H1 (cell line): ENCODE measurements around the gene ADCY1. TPM values are rescaled to one million over a fixed set of nuclear protein-coding genes. Genes with fewer than 3 reads are reported as not detected.

ENCODE experiments used
- CTCF ChIA-PET: fragments of 300-600 bp; sonication (Branson Sonifier 250); formaldehyde crosslinking; loops from one replicate; lab custom pipeline; 2021; ENCODE audit not compliant: partially characterized antibody; lab: Charles Lee
- POLR2A ChIA-PET: fragments of 300-600 bp; sonication (Branson Sonifier 250); formaldehyde crosslinking; loops from one replicate; lab custom pipeline; 2021; ENCODE audit warnings: inconsistent platforms; ENCODE audit not compliant: partially characterized antibody; lab: Charles Lee
- DNase-seq, 2 experiments: peaks; one replicate each; pipeline versions ENCODE4 v3.0.0 to v3.0.0-alpha.2; 2010 to 2022; ENCODE audit warnings: low spot score in 2 of 2, low read depth in 1 of 2, mixed read lengths in 1 of 2
- FAIRE-seq: peaks from 2 replicates; lab custom pipeline; 2011; peaks lifted over from hg19 to GRCh38; lab: Jason Lieb, UNC
- H2AFZ ChIP-seq: 2 replicates; pipeline ENCODE4 v1.8.1; 2012; ENCODE audit warnings: low read length, inconsistent platforms
- H2AK5ac ChIP-seq: 2 replicates; pipeline ENCODE4 v1.6.1; 2013; ENCODE audit warnings: low read depth, low read length
- H2BK120ac ChIP-seq: replicated peaks from 2 replicates; pipeline ENCODE3; 2013; ENCODE audit warnings: low read depth, low read length, inconsistent platforms
- H2BK12ac ChIP-seq: 2 replicates; pipeline ENCODE4 v1.6.1; 2013; ENCODE audit warnings: low read depth, low read length
- H2BK15ac ChIP-seq: 2 replicates; pipeline ENCODE4 v1.6.1; 2013; ENCODE audit warnings: low read length
- H2BK20ac ChIP-seq: 2 replicates; pipeline ENCODE4 v1.6.1; 2013; ENCODE audit warnings: low read length
- H2BK5ac ChIP-seq: 2 replicates; pipeline ENCODE4 v1.6.1; 2013; ENCODE audit warnings: low read depth, low read length
- H3K14ac ChIP-seq: 2 replicates; pipeline ENCODE4 v1.6.1; 2013; ENCODE audit warnings: inconsistent platforms; ENCODE audit not compliant: insufficient read length
- H3K18ac ChIP-seq: 2 replicates; pipeline ENCODE4 v1.6.1; 2013; ENCODE audit warnings: low read length; ENCODE audit errors: extremely low read depth
- H3K23ac ChIP-seq: 2 replicates; pipeline ENCODE4 v1.6.1; 2013; ENCODE audit warnings: inconsistent platforms; ENCODE audit not compliant: insufficient read length
- H3K23me2 ChIP-seq: 2 replicates; pipeline ENCODE4 v1.6.1; 2013; ENCODE audit warnings: low read depth, low read length
- H3K27ac ChIP-seq: 2 replicates; pipeline ENCODE4 v1.6.1; 2011; ENCODE audit warnings: low read depth, low read length, inconsistent platforms
- H3K27me3 ChIP-seq, 4 experiments: replicated peaks in 1 of 4; 1 replicate in 1 of 4; 2 replicates in 3 of 4; pipeline versions ENCODE4 v1.6.1 to v1.8.1; 2011 to 2013; ENCODE audit warnings: low read length in 3 of 4, mild to moderate bottlenecking in 3 of 4, inconsistent platforms in 2 of 4, mixed read lengths in 2 of 4, moderate library complexity in 1 of 4; ENCODE audit not compliant: control insufficient read depth in 3 of 4, insufficient read depth in 3 of 4; ENCODE audit errors: extremely low read depth in 1 of 4
- H3K36me3 ChIP-seq, 4 experiments: 2 replicates each; pipeline versions ENCODE4 v1.6.1 to v1.8.1; 2011 to 2013; ENCODE audit warnings: mild to moderate bottlenecking in 4 of 4, low read length in 3 of 4, moderate library complexity in 2 of 4, control low read depth in 1 of 4, inconsistent platforms in 1 of 4; ENCODE audit not compliant: insufficient read depth in 4 of 4, control insufficient read depth in 2 of 4
- H3K4ac ChIP-seq: replicated peaks from 2 replicates; pipeline ENCODE3; 2013; ENCODE audit warnings: low read length, low read depth, mixed read lengths, inconsistent platforms; ENCODE audit not compliant: insufficient read length
- H3K4me1 ChIP-seq, 4 experiments: replicated peaks in 1 of 4; 1 replicate in 1 of 4; 2 replicates in 3 of 4; pipeline versions ENCODE4 v1.6.1 to v1.8.1; 2011 to 2013; ENCODE audit warnings: low read length in 3 of 4, inconsistent platforms in 2 of 4, mixed read lengths in 1 of 4; ENCODE audit not compliant: insufficient read depth in 4 of 4, control insufficient read depth in 3 of 4
- H3K4me2 ChIP-seq, 2 experiments: 2 replicates each; pipeline versions ENCODE4 v1.6.1 to v1.8.1; 2011 to 2013; ENCODE audit warnings: low read depth in 2 of 2, low read length in 2 of 2, control low read depth in 1 of 2, inconsistent platforms in 1 of 2, mild to moderate bottlenecking in 1 of 2; ENCODE audit not compliant: insufficient read depth in 1 of 2
- H3K4me3 ChIP-seq, 4 experiments: fragments of 200-600, 300-600 bp in 1 of 4; sonication (generic), shearing (Covaris generic), sonication (Bioruptor Twin) in 1 of 4; 2 replicates each; pipeline versions ENCODE4 v1.5.1 to v1.8.1; 2011 to 2016; ENCODE audit warnings: low read length in 4 of 4, low read depth in 3 of 4, control low read depth in 2 of 4, inconsistent platforms in 2 of 4, mild to moderate bottlenecking in 2 of 4, mixed read lengths in 1 of 4, moderate library complexity in 1 of 4; ENCODE audit not compliant: insufficient read depth in 2 of 4; ENCODE audit errors: extremely low read depth in 1 of 4
- H3K56ac ChIP-seq: replicated peaks from 2 replicates; pipeline ENCODE3; 2013; ENCODE audit warnings: low read depth, mild to moderate bottlenecking, mixed read lengths, low read length, inconsistent platforms; ENCODE audit not compliant: insufficient read length
- H3K79me1 ChIP-seq: 2 replicates; pipeline ENCODE4 v1.6.1; 2013; ENCODE audit warnings: low read depth, low read length, control low read depth
- H3K79me2 ChIP-seq, 2 experiments: 2 replicates each; pipeline versions ENCODE4 v1.6.1 to v1.8.1; 2012 to 2013; ENCODE audit warnings: low read length in 2 of 2, mild to moderate bottlenecking in 2 of 2, inconsistent platforms in 1 of 2; ENCODE audit not compliant: insufficient read depth in 2 of 2, control insufficient read depth in 1 of 2
- H3K9ac ChIP-seq, 4 experiments: replicated peaks in 1 of 4; 1 replicate in 1 of 4; 2 replicates in 3 of 4; pipeline versions ENCODE4 v1.6.1 to v1.8.1; 2011 to 2013; ENCODE audit warnings: low read depth in 3 of 4, low read length in 3 of 4, control low read depth in 2 of 4, mild to moderate bottlenecking in 2 of 4, moderate library complexity in 2 of 4, inconsistent platforms in 1 of 4; ENCODE audit errors: extremely low read depth in 1 of 4
- H3K9me3 ChIP-seq, 2 experiments: 2 replicates each; pipeline versions ENCODE4 v1.6.1 to v1.8.1; 2012 to 2013; ENCODE audit warnings: mild to moderate bottlenecking in 2 of 2, moderate library complexity in 2 of 2, control low read depth in 1 of 2, inconsistent platforms in 1 of 2, low read depth in 1 of 2, low read length in 1 of 2, mixed read lengths in 1 of 2; ENCODE audit not compliant: insufficient read depth in 2 of 2
- H4K20me1 ChIP-seq, 2 experiments: replicated peaks in 1 of 2; 2 replicates each; pipeline versions ENCODE3 to v1.8.1; 2011 to 2013; ENCODE audit warnings: inconsistent platforms in 2 of 2, low read length in 2 of 2, mild to moderate bottlenecking in 1 of 2; ENCODE audit not compliant: insufficient read depth in 2 of 2, control insufficient read depth in 1 of 2
- H4K5ac ChIP-seq: 2 replicates; pipeline ENCODE4 v1.6.1; 2013; ENCODE audit warnings: low read length, low read depth, mixed read lengths, inconsistent platforms; ENCODE audit not compliant: insufficient read length
- H4K8ac ChIP-seq: 2 replicates; pipeline ENCODE4 v1.8.0; 2013; ENCODE audit warnings: mild to moderate bottlenecking, moderate library complexity, low read length, inconsistent platforms; ENCODE audit not compliant: insufficient read depth; ENCODE audit errors: extremely low read depth
- H4K91ac ChIP-seq: replicated peaks from 2 replicates; pipeline ENCODE3; 2013; ENCODE audit warnings: low read length, mixed read lengths, inconsistent platforms; ENCODE audit not compliant: insufficient read length
- BRCA1 ChIP-seq: IDR thresholded peaks from 2 replicates; pipeline ENCODE4 v1.6.1; 2012; ENCODE audit warnings: low read depth, low read length, improper control_type of control experiment
- CBX8 ChIP-seq: fragments of 300-800, 300-1000 bp; sonication (generic); IDR thresholded peaks from 2 replicates; pipeline ENCODE4 v1.7.1; 2016; ENCODE audit warnings: low read depth, low read length, borderline replicate concordance
- CEBPB ChIP-seq: IDR thresholded peaks from 2 replicates; pipeline ENCODE4 v1.6.1; 2012; ENCODE audit warnings: low read depth, low read length
- EGR1 ChIP-seq: IDR thresholded peaks from 2 replicates; pipeline ENCODE4 v1.6.1; 2011; ENCODE audit warnings: low read depth, low read length, borderline replicate concordance
- EP300 ChIP-seq, 2 experiments: IDR thresholded peaks; 1 replicate in 1 of 2; 2 replicates in 1 of 2; pipeline ENCODE4 v1.6.1; 2011 to 2012; ENCODE audit warnings: low read depth in 2 of 2, low read length in 2 of 2, mild to moderate bottlenecking in 2 of 2, borderline replicate concordance in 1 of 2, inconsistent platforms in 1 of 2, moderate library complexity in 1 of 2
- JUND ChIP-seq: IDR thresholded peaks from 2 replicates; pipeline ENCODE4 v1.6.1; 2011; ENCODE audit warnings: mild to moderate bottlenecking, improper control_type of control experiment, low read length
- NANOG ChIP-seq: IDR thresholded peaks from 2 replicates; pipeline ENCODE4 v1.6.1; 2011; ENCODE audit warnings: low read length, low read depth, mild to moderate bottlenecking, inconsistent platforms; ENCODE audit not compliant: insufficient read depth, poor library complexity, severe bottlenecking
- NRF1 ChIP-seq: IDR thresholded peaks from 2 replicates; pipeline ENCODE4 v1.6.1; 2011; ENCODE audit warnings: mild to moderate bottlenecking, low read depth, low read length, improper control_type of control experiment
- SP2 ChIP-seq: IDR thresholded peaks from 2 replicates; pipeline ENCODE4 v1.6.1; 2012; ENCODE audit warnings: mild to moderate bottlenecking, low read length, inconsistent platforms
- TAF1 ChIP-seq: IDR thresholded peaks from 2 replicates; pipeline ENCODE4 v1.6.1; 2011; ENCODE audit warnings: mild to moderate bottlenecking, low read depth, low read length
- WGBS, 2 experiments: shearing (Covaris generic) in 1 of 2; methylation state at CpG; one replicate each; pipeline versions ENCODE4 v1.1.6 to v1.1.7; 2013 to 2015; ENCODE audit warnings: low lambda C conversion rate in 2 of 2, mixed read lengths in 2 of 2, inconsistent platforms in 1 of 2, low coverage in 1 of 2, missing lambda C conversion rate in 1 of 2; ENCODE audit not compliant: insufficient replicate concordance in 2 of 2, insufficient coverage in 1 of 2, insufficient read length in 1 of 2; ENCODE audit errors: extremely low coverage in 1 of 2, missing lambda C conversion rate in 1 of 2; 5-methylcytosine and 5-hydroxymethylcytosine counted together
- polyA plus RNA-seq, 7 experiments: library from polyadenylated mRNA; depleted of rRNA in 3 of 7; stranded (reverse) in 5 of 7; unstranded in 2 of 7; fragments of >200 nt in 5 of 7; fragments of 200-250 nt in 2 of 7; gene quantifications; 1 replicate in 5 of 7; 2 replicates in 1 of 7; 4 replicates in 1 of 7; pipeline versions ENCODE4 v1.2.1 to v1.2.3, GENCODE V29; 2011 to 2013; ENCODE audit warnings: missing spikeins in 2 of 7, mixed read lengths in 2 of 7
- total RNA-seq: library from RNA; stranded (reverse); fragmentation: NEBNext Ultra II Directional; extraction: Animal tissue kit (Norgen Biotek cat#: 25700); gene quantifications from 2 replicates; pipeline ENCODE4 v1.2.1, GENCODE V29; 2021
- TF ChIP-seq, protein P1 (sequence below), 3 experiments: IDR thresholded peaks; 1 replicate in 2 of 3; 2 replicates in 1 of 3; pipeline versions ENCODE4 v1.5.1 to v1.6.1; 2011; ENCODE audit warnings: low read length in 3 of 3, mild to moderate bottlenecking in 3 of 3, inconsistent platforms in 2 of 3, low read depth in 1 of 3, moderate library complexity in 1 of 3; ENCODE audit not compliant: insufficient read depth in 1 of 3; ENCODE audit errors: control extremely low read depth in 1 of 3

The ADCY1 gene
- total and polyA plus RNA-seq, 2 of the 8 experiments (the other 6 are each of a cell fraction or from before 2014, with no cell fraction given): 7.9 to 26.9 TPM

DNA sequence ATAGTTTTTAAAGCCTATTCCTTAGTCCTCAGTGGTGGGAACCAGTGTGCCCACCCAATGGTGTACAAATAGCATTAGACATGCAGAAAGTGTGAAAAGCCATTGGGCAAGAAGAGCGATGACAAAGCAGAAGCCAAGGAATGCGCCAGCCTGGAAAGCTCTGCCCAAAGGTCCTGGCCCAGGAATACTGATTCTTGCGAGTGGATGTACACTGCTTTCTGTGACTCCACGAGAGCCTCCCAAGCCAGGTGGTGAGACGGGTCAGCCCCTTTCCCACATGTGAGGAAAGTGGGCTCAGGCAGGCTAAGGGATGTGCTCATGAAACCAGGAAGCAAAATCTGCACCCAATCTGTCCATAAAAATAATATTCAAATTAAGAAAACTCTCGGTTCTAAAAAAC lies 106.6 kb downstream of the ADCY1 start:
- Histone ChIP-seq H2BK5ac (no peak overlapping the region), H2AFZ (no peak overlapping the region), H4K20me1 (peaks cover 0 to 4% of the 10 kb centered on the region in 2 experiments), H3K4me3 (no peak overlapping the region), H3K9me3 (no peaks in the 10 kb centered on the region), H3K23me2 (no peaks in the 10 kb centered on the region), H3K9ac (no peak overlapping the region), H3K4me1 (no peaks in the 10 kb centered on the region), H3K4ac (no peak overlapping the region), H3K18ac (no peak overlapping the region), H3K27me3 (no peaks in the 10 kb centered on the region), H3K36me3 (peaks cover 0 to 5% (median under 1%) of the 10 kb centered on the region in 4 experiments; a peak in 4 of 8 replicates), H3K79me1 (no peaks in the 10 kb centered on the region), H2BK120ac (no peak overlapping the region), H2AK5ac (no peak overlapping the region), H3K4me2 (no peak overlapping the region), H3K79me2 (no peaks in the 10 kb centered on the region), H3K23ac (no peak overlapping the region), H2BK20ac (no peak overlapping the region), H3K27ac (no peak overlapping the region), H3K56ac (no peak overlapping the region), H2BK12ac (no peak overlapping the region), H3K14ac (no peak overlapping the region), H4K8ac (no peak overlapping the region), H2BK15ac (no peak overlapping the region), H4K91ac (no peak overlapping the region), H4K5ac (no peak overlapping the region)
- WGBS, 2 experiments: 83% methylated on average over 6 of the region's 6 CpGs; no CpG with 5 or more reads in 1 of the 2 experiments
- DNase-seq (peak in 1 of 2 experiments; percentile 10), FAIRE-seq (no peak)
- TF ChIP-seq SP2: no peak
- TF ChIP-seq CBX8: no peak
- TF ChIP-seq, protein P1, sequence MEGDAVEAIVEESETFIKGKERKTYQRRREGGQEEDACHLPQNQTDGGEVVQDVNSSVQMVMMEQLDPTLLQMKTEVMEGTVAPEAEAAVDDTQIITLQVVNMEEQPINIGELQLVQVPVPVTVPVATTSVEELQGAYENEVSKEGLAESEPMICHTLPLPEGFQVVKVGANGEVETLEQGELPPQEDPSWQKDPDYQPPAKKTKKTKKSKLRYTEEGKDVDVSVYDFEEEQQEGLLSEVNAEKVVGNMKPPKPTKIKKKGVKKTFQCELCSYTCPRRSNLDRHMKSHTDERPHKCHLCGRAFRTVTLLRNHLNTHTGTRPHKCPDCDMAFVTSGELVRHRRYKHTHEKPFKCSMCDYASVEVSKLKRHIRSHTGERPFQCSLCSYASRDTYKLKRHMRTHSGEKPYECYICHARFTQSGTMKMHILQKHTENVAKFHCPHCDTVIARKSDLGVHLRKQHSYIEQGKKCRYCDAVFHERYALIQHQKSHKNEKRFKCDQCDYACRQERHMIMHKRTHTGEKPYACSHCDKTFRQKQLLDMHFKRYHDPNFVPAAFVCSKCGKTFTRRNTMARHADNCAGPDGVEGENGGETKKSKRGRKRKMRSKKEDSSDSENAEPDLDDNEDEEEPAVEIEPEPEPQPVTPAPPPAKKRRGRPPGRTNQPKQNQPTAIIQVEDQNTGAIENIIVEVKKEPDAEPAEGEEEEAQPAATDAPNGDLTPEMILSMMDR (IDR thresholded peaks at IDR 0.05; ENCODE audit: control extremely low read depth in 1 of 3, insufficient read depth in 1 of 3, low read depth in 1 of 3, low read length in 3 of 3): no peak
- no peak for TF ChIP-seq EGR1
- TF ChIP-seq NANOG: no peak
- TF ChIP-seq TAF1: no peak
- no peak for TF ChIP-seq EP300 (IDR thresholded peaks at IDR 0.05; ENCODE audit: borderline replicate concordance in 1 of 2, low read depth in 2 of 2, low read length in 2 of 2)
- no peak for TF ChIP-seq JUND
- TF ChIP-seq NRF1: no peak
- no peak for TF ChIP-seq CEBPB
- no peak for TF ChIP-seq BRCA1
- ChIA-PET POLR2A (no interaction called here), CTCF (interaction anchor here (0.8 kb wide), 1 partner anchor 17 kb away, joined by 5 read pairs; no protein-coding TSS in a partner anchor)
